ENCODE results near the gene TBC1D10A. TPM values are rescaled to one million over a fixed set of nuclear protein-coding genes. Genes with fewer than 3 reads are reported as not detected.

Gene TBC1D10A
- total RNA-seq, 2 donors from 2014 or later = 34.3 to 35.8 TPM

DNA sequence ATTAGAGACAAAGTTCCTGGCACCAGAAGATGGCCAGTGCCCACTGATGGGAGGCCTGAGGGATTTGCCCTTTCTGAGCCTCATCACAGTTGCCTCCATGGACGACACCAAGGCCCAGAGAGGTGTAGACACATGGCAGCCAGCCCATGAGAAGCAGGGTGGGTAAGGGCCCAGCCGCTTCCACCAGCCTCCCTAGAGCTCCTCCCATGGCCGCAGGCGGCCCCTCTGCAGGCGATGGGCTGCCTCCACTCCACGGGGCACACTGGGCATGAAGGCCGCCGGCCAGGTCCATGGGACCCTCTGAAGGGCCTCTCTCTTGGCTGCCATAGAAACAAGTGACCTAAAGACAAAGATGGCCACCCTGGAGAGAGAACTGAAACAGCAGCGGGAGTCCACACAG is 44.6 kb upstream of the TBC1D10A start:
- Histone ChIP-seq H3K27ac (no peak overlapping the region), H3K36me3 (no peaks in the 10 kb centered on the region), H3K9me3 (no peaks in the 10 kb centered on the region), H3K4me1 (no peaks in the 10 kb centered on the region), H3K4me3 (no peak overlapping the region), H3K9ac (ENCODE audit: low read depth in 2 of 2, low read length in 2 of 2) (no peak overlapping the region), H3K27me3 (no peaks in the 10 kb centered on the region)
- intact Hi-C loops (cut with DNase I) = no loop called here
- TF ChIP-seq, protein P1, sequence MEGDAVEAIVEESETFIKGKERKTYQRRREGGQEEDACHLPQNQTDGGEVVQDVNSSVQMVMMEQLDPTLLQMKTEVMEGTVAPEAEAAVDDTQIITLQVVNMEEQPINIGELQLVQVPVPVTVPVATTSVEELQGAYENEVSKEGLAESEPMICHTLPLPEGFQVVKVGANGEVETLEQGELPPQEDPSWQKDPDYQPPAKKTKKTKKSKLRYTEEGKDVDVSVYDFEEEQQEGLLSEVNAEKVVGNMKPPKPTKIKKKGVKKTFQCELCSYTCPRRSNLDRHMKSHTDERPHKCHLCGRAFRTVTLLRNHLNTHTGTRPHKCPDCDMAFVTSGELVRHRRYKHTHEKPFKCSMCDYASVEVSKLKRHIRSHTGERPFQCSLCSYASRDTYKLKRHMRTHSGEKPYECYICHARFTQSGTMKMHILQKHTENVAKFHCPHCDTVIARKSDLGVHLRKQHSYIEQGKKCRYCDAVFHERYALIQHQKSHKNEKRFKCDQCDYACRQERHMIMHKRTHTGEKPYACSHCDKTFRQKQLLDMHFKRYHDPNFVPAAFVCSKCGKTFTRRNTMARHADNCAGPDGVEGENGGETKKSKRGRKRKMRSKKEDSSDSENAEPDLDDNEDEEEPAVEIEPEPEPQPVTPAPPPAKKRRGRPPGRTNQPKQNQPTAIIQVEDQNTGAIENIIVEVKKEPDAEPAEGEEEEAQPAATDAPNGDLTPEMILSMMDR (IDR thresholded peaks at IDR 0.05) = no peak
- DNase-seq = no peak

DNA sequence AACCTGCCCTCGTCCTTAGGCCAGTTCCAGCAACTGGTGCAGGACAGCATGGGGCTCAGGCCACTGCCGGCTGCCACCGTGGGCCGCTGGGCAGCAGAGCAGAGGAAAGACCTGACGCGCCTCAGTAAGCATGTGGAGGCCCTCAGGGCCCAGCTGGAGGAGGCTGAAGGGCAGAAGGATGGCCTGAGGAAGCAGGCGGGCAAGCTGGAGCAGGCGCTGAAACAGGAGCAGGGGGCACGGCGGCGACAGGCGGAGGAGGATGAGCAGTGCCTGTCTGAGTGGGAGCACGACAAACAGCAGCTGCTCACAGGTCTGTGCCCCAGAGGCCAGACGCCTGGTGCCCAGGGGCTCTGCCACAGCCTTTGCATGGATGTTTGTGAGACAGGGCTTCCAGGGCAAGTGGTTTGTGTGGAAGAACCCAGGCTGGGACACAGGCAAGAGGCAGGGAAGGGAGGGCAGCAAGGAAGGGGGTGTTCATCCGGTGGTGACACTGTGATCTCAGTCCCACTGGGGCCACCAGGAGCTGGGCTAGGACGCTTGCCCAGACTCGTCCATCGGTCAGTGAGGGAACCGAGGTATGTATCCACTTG is 44.0 kb upstream of the TBC1D10A start:
- H3K9ac ChIP-seq (ENCODE audit: low read depth in 2 of 2, low read length in 2 of 2) = no peak overlapping the region
- H3K4me3 ChIP-seq = no peak overlapping the region
- H3K4me1 ChIP-seq = no peaks in the 10 kb centered on the region
- H3K36me3 ChIP-seq = no peaks in the 10 kb centered on the region
- H3K9me3 ChIP-seq = no peaks in the 10 kb centered on the region
- intact Hi-C loops (cut with DNase I) = no loop called here
- TF ChIP-seq, protein P1 (IDR thresholded peaks at IDR 0.05) = no peak
- H3K27ac ChIP-seq = no peak overlapping the region
- no peak for DNase-seq
- no peaks in the 10 kb centered on the region for H3K27me3 ChIP-seq

DNA sequence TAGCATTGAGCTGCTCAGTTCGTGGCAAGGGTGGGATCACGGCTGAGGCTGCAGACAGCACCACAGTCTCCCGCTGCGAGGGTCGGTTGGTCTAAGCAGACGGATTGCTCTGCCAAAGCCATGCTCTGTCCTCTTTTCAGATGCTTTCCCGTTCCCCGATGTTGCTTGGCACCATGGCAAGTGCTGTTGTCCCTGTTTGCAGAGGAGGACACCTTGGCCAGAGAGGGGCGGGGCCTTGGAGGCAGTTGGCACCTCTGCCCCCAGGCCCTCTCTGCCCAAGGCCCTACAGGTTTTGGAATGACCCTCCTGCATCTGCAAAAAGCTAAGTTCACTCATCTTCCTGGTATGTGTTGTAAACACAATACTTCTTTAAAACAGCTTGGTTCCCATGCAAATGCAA is 41.7 kb upstream of the TBC1D10A start:
- intact Hi-C loops (cut with DNase I) = no loop called here
- Histone ChIP-seq H3K27me3 (no peaks in the 10 kb centered on the region), H3K36me3 (no peaks in the 10 kb centered on the region), H3K27ac (no peak overlapping the region), H3K4me1 (no peaks in the 10 kb centered on the region), H3K9ac (ENCODE audit: low read depth in 2 of 2, low read length in 2 of 2) (no peak overlapping the region), H3K9me3 (no peaks in the 10 kb centered on the region), H3K4me3 (no peak overlapping the region)
- DNase-seq = no peak
- TF ChIP-seq, protein P1 (IDR thresholded peaks at IDR 0.05) = no peak

DNA sequence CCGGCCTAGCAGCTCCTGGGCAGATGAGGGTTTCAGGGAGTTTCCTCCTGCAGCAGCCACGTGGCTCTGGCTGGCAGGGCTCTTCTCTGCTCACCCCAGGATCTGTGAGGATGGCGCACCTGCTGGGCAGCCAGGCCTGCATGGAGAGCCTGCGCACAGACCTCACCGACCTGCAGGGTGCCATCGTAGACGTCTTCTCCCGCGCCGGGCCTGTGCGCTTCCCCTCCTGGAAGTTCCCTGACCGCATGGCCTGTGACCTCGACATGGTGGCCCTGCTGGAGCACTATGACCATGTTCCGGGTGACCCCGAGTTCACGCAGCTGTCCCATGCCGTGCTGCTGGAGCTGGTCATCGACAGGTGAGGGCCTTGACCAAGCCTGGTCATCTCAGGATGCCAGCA is 39.1 kb upstream of the TBC1D10A start:
- no peak for DNase-seq
- Histone ChIP-seq H3K4me3 (no peak overlapping the region), H3K9me3 (no peaks in the 10 kb centered on the region), H3K27ac (no peak overlapping the region), H3K4me1 (no peaks in the 10 kb centered on the region), H3K27me3 (no peaks in the 10 kb centered on the region), H3K9ac (ENCODE audit: low read depth in 2 of 2, low read length in 2 of 2) (no peak overlapping the region), H3K36me3 (no peaks in the 10 kb centered on the region)
- TF ChIP-seq, protein P1 (IDR thresholded peaks at IDR 0.05) = no peak
- intact Hi-C loops (cut with DNase I) = no loop called here

DNA sequence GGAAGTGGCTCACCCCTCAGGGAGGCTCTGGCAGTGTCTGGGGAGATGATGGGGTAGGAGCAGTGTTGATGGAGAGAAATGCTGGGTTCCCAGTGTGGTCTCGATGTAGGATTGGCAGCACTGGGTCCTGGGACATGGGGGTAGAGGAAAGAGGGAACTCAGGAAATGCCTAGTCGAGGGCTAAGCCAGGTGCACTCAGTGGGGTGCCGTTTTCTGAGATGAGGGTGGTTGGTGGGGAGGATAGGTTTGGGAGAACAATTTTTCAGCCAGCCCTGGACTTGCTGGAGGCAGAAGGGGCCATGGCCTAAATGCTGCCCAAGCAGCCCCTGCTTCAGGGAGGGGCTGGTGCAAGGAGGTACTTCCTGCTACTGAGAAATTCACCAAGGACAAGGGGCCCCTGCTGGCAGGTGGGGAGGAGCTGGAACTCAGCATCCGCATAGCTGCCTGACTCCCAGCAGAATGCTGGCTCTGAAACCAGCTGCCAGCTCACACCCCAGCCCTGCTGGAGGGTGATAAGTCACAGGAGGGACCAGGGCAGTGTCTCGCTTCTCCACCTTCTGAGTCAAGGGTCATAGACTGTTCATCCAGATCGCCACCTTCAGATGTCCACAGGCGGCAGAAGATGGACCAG is 36.0 kb upstream of the TBC1D10A start:
- H3K9ac ChIP-seq (ENCODE audit: low read depth in 2 of 2, low read length in 2 of 2) = no peak overlapping the region
- intact Hi-C loops (cut with DNase I) = no loop called here
- no peak overlapping the region for H3K4me3 ChIP-seq
- H3K4me1 ChIP-seq = no peaks in the 10 kb centered on the region
- no peaks in the 10 kb centered on the region for H3K9me3 ChIP-seq
- H3K36me3 ChIP-seq = no peaks in the 10 kb centered on the region
- no peaks in the 10 kb centered on the region for H3K27me3 ChIP-seq
- no peak overlapping the region for H3K27ac ChIP-seq
- TF ChIP-seq, protein P1 (IDR thresholded peaks at IDR 0.05) = no peak
- DNase-seq = no peak

Measured in colonic mucosa (tissue), 4 donors.